IMR-90 (cell line): Measurements from ENCODE around the gene TMEM53.

Experiments used
- CEBPB ChIP-seq: IDR thresholded peaks from 2 replicates; pipeline ENCODE4 v1.6.1; 2012; ENCODE audit warnings: low read depth, low read length, improper control_type of control experiment
- CHD1 ChIP-seq: IDR thresholded peaks from 2 replicates; pipeline ENCODE4 v1.6.1; 2012; ENCODE audit warnings: low read depth, low read length, improper control_type of control experiment
- POLR2A ChIP-seq: IDR thresholded peaks from 2 replicates; pipeline ENCODE4 v1.6.1; 2012; ENCODE audit warnings: mild to moderate bottlenecking, low read depth, low read length
- RAD21 ChIP-seq: IDR thresholded peaks from 2 replicates; pipeline ENCODE4 v1.6.1; 2012; ENCODE audit warnings: low read length, improper control_type of control experiment
- SMC3 ChIP-seq: fragments of 150-350 bp; IDR thresholded peaks from 2 replicates; pipeline ENCODE4 v1.6.1; 2016; ENCODE audit warnings: low read depth, mild to moderate bottlenecking, antibody characterized with exemption, low read length, moderate library complexity
- TF ChIP-seq, protein P1 (sequence below): conservative IDR thresholded peaks from 2 replicates; pipeline ENCODE4 v1.5.1; 2012; ENCODE audit warnings: mild to moderate bottlenecking, low read depth, low read length, improper control_type of control experiment
- TF ChIP-seq, protein P2 (sequence below): fragments of 150-350 bp; IDR thresholded peaks from 2 replicates; pipeline ENCODE4 v1.6.1; 2017; ENCODE audit warnings: mild to moderate bottlenecking, antibody characterized with exemption, low read length, low read depth

DNA sequence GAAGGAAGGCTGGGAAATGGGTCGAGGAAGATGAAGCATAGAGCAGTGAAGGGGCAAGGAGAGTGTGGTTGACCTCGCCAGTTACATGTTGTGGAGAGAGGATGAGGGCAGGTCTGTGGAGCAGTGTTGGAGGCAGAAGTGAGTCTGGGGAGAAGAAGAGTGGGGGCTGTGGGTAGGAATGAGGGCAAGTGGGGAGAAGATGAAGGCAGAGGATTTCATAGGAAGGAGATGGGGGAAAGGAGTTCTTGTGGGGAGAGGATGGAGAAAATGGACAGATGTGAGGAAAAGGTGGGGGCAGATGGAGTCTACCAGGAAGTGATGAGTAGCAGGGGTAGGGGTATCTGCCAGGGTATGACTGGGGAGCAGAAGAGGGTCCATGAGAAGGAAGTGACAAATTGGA, 3.8 kb upstream of the TMEM53 start:
- TF ChIP-seq, protein P1, sequence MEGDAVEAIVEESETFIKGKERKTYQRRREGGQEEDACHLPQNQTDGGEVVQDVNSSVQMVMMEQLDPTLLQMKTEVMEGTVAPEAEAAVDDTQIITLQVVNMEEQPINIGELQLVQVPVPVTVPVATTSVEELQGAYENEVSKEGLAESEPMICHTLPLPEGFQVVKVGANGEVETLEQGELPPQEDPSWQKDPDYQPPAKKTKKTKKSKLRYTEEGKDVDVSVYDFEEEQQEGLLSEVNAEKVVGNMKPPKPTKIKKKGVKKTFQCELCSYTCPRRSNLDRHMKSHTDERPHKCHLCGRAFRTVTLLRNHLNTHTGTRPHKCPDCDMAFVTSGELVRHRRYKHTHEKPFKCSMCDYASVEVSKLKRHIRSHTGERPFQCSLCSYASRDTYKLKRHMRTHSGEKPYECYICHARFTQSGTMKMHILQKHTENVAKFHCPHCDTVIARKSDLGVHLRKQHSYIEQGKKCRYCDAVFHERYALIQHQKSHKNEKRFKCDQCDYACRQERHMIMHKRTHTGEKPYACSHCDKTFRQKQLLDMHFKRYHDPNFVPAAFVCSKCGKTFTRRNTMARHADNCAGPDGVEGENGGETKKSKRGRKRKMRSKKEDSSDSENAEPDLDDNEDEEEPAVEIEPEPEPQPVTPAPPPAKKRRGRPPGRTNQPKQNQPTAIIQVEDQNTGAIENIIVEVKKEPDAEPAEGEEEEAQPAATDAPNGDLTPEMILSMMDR, result no peak
- TF ChIP-seq CHD1, result no peak
- TF ChIP-seq SMC3, result no peak
- no peak for TF ChIP-seq CEBPB
- no peak for TF ChIP-seq RAD21
- TF ChIP-seq POLR2A, result no peak
- TF ChIP-seq, protein P2, sequence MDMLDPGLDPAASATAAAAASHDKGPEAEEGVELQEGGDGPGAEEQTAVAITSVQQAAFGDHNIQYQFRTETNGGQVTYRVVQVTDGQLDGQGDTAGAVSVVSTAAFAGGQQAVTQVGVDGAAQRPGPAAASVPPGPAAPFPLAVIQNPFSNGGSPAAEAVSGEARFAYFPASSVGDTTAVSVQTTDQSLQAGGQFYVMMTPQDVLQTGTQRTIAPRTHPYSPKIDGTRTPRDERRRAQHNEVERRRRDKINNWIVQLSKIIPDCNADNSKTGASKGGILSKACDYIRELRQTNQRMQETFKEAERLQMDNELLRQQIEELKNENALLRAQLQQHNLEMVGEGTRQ, result no peak
